SKM-1 treated with dmso at 0.1 percent for 144 hours (cell line): ENCODE results near the gene ANKMY1.
"Not testable (repeated sequence)": the region's sequence is repeated elsewhere in the genome, so short reads cannot be mapped to it uniquely, and the experiment has no call there.

Experiments
- DNase-seq: peaks from one replicate; lab custom pipeline; 2025; ENCODE audit not compliant: unreplicated experiment; lab: John Stamatoyannopoulos, UW

The ANKMY1 gene

GRCh38 chr2:240506406-240507059 lies 51.3 kb downstream of the ANKMY1 start:
- no peak for DNase-seq

- DNase-seq: no peak
Observed at GRCh38 chr2:240505910-240506309, 51.9 kb downstream of the ANKMY1 start.

GRCh38 chr2:240503848-240504247 lies 53.9 kb downstream of the ANKMY1 start:
- no peak for DNase-seq

GRCh38 chr2:240503375-240503774 lies 54.4 kb downstream of the ANKMY1 start:
- no peak for DNase-seq

- DNase-seq: no peak
Observed at GRCh38 chr2:240502430-240503121, 55.2 kb downstream of the ANKMY1 start.

GRCh38 chr2:240502059-240502429 lies 55.7 kb downstream of the ANKMY1 start:
- DNase-seq: no peak

- no peak for DNase-seq
Observed at GRCh38 chr2:240501531-240501991, 56.2 kb downstream of the ANKMY1 start.

GRCh38 chr2:240500561-240501423 lies 57.0 kb downstream of the ANKMY1 start:
- DNase-seq: no peak

GRCh38 chr2:240499309-240500301 lies 58.2 kb downstream of the ANKMY1 start:
- no peak for DNase-seq

GRCh38 chr2:240498958-240499260 lies 58.9 kb downstream of the ANKMY1 start:
- DNase-seq: no peak

- DNase-seq: no peak
Observed at GRCh38 chr2:240498171-240498957, 59.4 kb downstream of the ANKMY1 start.

GRCh38 chr2:240497082-240497481 lies 60.7 kb downstream of the ANKMY1 start:
- DNase-seq: not testable (repeated sequence)

- DNase-seq: not testable (repeated sequence)
Observed at GRCh38 chr2:240494942-240495341, 62.8 kb downstream of the ANKMY1 start.

GRCh38 chr2:240494194-240494793 lies 63.5 kb downstream of the ANKMY1 start:
- DNase-seq: no peak

GRCh38 chr2:240491483-240491882 lies 66.3 kb downstream of the ANKMY1 start:
- DNase-seq: no peak

- no peak for DNase-seq
Observed at GRCh38 chr2:240482141-240482540, 75.6 kb downstream of the ANKMY1 start.

- no peak for DNase-seq
Observed at GRCh38 chr2:240481720-240482119, 76.1 kb downstream of the ANKMY1 start.

GRCh38 chr2:240480834-240481623 lies 76.8 kb downstream of the ANKMY1 start:
- no peak for DNase-seq

- DNase-seq: no peak
Observed at GRCh38 chr2:240479111-240479501, 78.7 kb downstream of the ANKMY1 start.
